GM08714 (cell line): ENCODE measurements around the gene NACC2.

Experiments used
- H3K4me3 ChIP-seq: fragments of 200-500 bp; sonication (Bioruptor generic); 2 replicates; pipeline ENCODE4 v1.5.1; 2014; ENCODE audit warnings: mild to moderate bottlenecking, low read length, inconsistent platforms
- ZNF274 ChIP-seq: IDR thresholded peaks from 2 replicates; pipeline ENCODE4 v1.6.1; 2012; ENCODE audit warnings: mild to moderate bottlenecking, low read depth, low read length

NACC2 gene

GRCh38 chr9:135980926-135981630, 114.0 kb downstream of the NACC2 start:
- H3K4me3 ChIP-seq: no peak overlapping the region
- TF ChIP-seq ZNF274: no peak

- no peak overlapping the region for H3K4me3 ChIP-seq
- TF ChIP-seq ZNF274: no peak
These were observed 115.4 kb downstream of the NACC2 start for GRCh38 chr9:135979547-135980166.

DNA sequence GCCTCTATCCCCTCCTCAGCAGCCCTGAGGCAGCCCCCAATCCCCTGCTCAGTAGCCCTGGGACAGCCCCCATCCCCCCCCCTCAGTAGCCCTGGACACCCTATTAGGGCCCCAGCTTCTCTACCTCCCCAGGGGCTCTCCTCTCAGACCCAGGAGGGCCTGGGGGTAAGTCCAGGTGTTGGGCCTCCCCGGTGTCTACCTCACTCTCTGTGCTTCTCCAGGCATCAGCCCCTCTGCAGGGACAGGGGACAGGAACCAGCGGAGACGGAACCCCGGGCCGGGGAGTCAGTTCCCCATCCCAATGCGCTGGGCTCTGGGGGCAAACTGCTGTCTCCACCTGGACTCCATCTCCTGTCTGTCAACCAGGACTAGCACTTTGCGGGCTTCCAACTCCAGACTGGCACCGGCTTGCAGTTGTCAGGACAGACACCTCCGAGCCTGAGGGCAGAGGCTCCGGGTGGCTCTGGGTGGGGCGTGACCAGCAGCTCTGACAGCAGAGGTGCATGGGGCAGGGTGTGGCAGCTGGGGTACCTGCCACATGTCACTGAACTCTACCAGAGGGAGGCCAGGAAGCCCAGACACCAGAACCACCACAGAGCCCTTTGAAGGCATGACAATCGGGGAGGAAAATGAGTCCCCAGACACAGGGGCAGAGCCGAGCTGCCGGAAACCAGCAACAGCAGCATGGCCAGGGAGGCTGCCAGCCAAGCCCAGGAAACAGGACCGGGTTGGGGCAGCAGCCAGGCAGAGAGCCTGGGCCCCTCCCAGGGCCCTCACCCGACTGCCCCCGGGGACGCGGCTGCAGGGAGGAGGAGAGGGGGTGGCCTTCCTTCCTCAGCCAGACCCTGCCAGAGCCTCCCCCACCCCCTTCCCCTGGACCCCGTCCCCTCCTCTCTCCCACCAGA, 116.2 kb downstream of the NACC2 start:
- no peak overlapping the region for H3K4me3 ChIP-seq
- no peak for TF ChIP-seq ZNF274

DNA sequence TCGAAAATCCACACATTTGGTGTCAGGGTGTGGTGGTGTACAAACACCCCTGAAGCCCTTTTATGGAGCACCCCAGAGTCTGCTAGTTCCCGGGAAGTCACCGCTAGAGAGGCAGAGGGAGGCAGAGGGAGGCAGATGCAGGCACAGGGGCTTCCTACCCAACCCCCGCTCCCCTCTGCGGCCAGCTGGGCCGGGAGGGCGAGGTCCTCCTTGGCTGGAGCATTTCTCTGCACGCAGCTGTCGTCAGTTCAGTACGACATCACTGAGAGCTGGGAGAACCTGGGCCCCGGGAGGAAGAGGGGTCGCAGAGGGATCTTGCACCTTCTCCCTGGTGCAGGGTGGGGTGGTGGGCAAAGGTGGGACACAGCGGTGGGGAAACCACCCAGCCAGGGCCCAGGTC, 118.1 kb downstream of the NACC2 start:
- H3K4me3 ChIP-seq: no peak overlapping the region
- no peak for TF ChIP-seq ZNF274

DNA sequence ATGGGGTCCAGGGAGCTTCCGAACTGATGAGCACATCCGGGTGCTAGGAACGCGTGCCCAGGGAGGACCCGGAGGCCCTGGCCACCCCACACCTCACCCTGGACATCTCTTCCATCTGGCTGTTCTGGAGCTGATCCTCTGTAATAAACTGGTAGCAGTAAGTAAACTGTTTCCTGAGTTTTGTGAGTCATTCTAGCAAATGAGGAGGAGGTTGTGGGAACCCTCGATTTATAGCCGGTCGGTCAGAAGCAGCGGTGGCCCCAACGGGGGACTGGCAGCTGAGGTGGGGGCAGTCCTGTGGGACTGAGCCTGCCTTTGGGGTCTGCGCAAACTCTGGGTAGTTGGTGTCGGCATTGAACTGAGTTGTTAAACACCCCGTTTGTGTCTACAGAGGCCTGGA, 118.6 kb downstream of the NACC2 start:
- no peak overlapping the region for H3K4me3 ChIP-seq
- no peak for TF ChIP-seq ZNF274

DNA sequence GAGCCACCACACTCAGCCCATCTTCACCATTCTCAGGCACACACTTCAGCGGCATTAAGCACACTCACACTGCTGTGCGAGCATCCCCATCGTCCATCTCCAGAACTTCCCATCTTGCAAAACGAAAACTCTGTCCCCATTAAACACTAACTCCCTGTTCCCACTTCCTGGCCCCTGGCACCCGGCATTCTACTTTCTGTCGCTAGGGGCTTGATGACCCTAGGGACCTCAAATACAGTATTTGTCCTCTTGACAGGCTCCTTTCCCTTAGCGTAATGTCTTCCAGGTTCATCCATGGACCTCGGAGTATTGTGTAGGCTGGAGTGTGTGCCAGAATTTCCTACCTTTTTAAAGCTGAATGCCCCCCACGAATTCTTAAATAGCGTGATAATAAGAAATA, 119.3 kb downstream of the NACC2 start:
- no peak overlapping the region for H3K4me3 ChIP-seq
- TF ChIP-seq ZNF274: no peak

- H3K4me3 ChIP-seq: no peak overlapping the region
- TF ChIP-seq ZNF274: no peak
These were observed 120.9 kb downstream of the NACC2 start for GRCh38 chr9:135974220-135974573.

GRCh38 chr9:135973277-135974219, 121.5 kb downstream of the NACC2 start:
- no peak overlapping the region for H3K4me3 ChIP-seq
- no peak for TF ChIP-seq ZNF274

DNA sequence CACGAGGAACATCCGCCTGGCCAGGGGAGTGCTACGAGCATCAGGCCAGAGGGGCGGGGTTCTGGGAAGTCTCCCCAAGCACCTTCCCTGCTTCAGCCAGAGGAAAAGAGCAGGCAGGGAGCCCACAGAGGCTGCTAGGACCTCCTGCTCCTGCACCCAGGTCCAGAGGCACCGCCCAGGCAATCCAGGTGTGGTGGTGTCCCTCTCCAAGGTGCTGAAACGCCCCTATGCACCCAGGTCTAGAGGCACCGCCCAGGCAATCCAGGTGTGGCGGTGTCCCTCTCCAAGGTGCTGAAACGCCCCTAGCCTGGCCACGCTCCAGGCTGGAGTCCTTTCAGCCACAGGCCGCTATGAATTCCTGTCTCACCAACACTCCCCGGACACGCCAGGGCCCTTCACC, 123.2 kb downstream of the NACC2 start:
- TF ChIP-seq ZNF274: no peak
- H3K4me3 ChIP-seq: no peak overlapping the region

- no peak for TF ChIP-seq ZNF274
- H3K4me3 ChIP-seq: no peak overlapping the region
These were observed 123.8 kb downstream of the NACC2 start for GRCh38 chr9:135971111-135971766.

DNA sequence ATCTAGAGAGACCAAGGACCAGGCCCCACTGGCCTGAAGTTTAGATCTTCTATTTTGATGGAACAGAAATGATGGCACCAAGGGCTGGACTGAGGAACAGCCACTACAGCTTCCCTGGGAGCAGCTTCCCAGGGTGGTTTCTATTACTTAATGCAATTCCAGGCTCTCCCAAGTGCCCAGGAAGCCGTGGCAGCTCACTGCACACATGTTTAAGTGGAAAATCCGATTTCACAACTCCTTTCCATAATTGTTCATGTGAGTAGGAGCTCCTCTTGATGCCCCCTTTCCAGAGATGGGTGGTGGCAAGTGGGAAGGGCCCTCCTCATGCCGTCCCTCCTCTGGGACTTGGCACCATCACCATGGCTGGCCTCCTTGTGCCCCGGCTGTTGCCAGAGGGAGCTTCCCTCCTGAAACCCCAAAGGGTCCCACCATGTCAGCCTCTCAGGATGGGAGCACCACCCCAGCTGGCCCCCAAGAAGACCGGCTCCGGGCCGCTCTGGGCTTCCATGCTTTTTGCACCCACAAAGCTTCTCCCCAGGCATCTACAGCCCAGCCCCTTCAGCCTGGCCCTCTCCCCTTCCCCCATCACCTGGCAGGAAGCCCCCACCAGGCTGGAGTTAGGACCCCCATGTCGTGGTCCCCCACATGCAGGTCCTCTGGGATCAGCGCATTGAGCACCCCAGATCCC, 124.8 kb downstream of the NACC2 start:
- H3K4me3 ChIP-seq: no peak overlapping the region
- no peak for TF ChIP-seq ZNF274

DNA sequence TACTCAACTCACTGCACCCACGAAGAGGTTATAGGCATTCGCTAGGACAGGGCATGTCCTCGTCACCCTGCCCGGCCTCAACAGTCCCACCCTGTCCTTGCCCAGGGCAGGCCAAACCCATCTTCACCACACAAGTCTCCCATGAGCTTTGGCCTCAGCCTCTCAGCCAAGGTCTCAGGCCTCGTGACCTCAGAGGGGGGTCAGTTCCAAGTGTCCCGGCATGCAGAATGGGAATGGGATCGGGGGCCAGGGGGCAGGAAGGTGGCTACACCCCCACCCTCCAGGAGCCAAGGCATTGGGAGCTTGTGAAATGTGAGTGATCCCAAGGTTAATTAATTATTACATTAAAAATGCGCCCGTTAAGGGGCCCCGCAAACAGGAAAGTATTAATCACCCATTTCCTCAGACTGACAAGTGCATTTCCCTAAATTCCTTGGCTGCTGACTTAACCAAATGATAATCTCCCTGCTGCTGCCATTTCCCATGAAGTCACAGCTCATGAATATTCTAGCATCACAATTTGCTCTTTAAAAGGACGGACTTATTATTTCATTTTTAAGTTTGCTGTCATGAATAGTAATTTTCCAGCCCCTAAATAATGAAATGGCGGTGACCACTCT, 125.9 kb downstream of the NACC2 start:
- no peak overlapping the region for H3K4me3 ChIP-seq
- no peak for TF ChIP-seq ZNF274
